K562 (cell line): ENCODE data around the gene NEFH. TPM values are rescaled to one million over a fixed set of nuclear protein-coding genes. Genes with fewer than 3 reads are reported as not detected.

Experiments used
- BRD4 ChIP-seq: fragments of 200-600 bp; sonication (generic); IDR thresholded peaks from 2 replicates; pipeline ENCODE4 v1.6.1; 2017; ENCODE audit warnings: inconsistent platforms
- ETV1 ChIP-seq: fragments of 450-650 bp; conservative IDR thresholded peaks from 2 replicates; pipeline ENCODE4 v1.6.1; 2016; ENCODE audit warnings: missing genetic modification characterization, control low read depth, low read depth, missing compliant biosample characterization
- FUS ChIP-seq: fragments of 200-400 bp; formaldehyde crosslinking; optimal IDR thresholded peaks from 2 replicates; pipeline ENCODE3; 2017; ENCODE audit warnings: low read depth, low read length
- GATAD2B ChIP-seq: fragments of 450-650 bp; IDR thresholded peaks from 2 replicates; pipeline ENCODE4 v1.6.1; 2017; ENCODE audit warnings: mild to moderate bottlenecking, borderline replicate concordance
- NBN ChIP-seq: fragments of 450-650 bp; IDR thresholded peaks from 2 replicates; pipeline ENCODE4 v1.6.1; 2016; ENCODE audit warnings: low read depth, mild to moderate bottlenecking
- PHB ChIP-seq: fragments of 250-450 bp; sonication (Bioruptor Pico); IDR thresholded peaks from 2 replicates; pipeline ENCODE4 v1.5.0; 2021
- PHF20 ChIP-seq: fragments of 450-650 bp; IDR thresholded peaks from 2 replicates; pipeline ENCODE4 v1.6.1; 2018; ENCODE audit not compliant: partially characterized antibody
- PML ChIP-seq: IDR thresholded peaks from 2 replicates; pipeline ENCODE4 v1.6.1; 2012; ENCODE audit warnings: low read length, inconsistent platforms
- SIX5 ChIP-seq, 2 experiments: IDR thresholded peaks; 2 replicates each; pipeline ENCODE4 v1.6.1; 2011; ENCODE audit warnings: low read length in 2 of 2, borderline replicate concordance in 1 of 2, low read depth in 1 of 2, mild to moderate bottlenecking in 1 of 2, moderate library complexity in 1 of 2; ENCODE audit not compliant: insufficient read depth in 1 of 2
- TARDBP ChIP-seq: fragments of 450-650 bp; IDR thresholded peaks from 2 replicates; pipeline ENCODE4 v1.6.1; 2016
- TOE1 ChIP-seq, 2 experiments: fragments of 450-650 bp in 1 of 2; sonication (generic) in 1 of 2; formaldehyde crosslinking in 1 of 2; IDR thresholded peaks; 2 replicates each; pipeline versions ENCODE4 v1.7.1 to v1.8.0; 2016 to 2022; ENCODE audit warnings: borderline replicate concordance in 2 of 2, mild to moderate bottlenecking in 2 of 2, antibody characterized with exemption in 1 of 2, inconsistent platforms in 1 of 2, low read depth in 1 of 2, missing genetic modification reagents in 1 of 2, moderate library complexity in 1 of 2
- XRCC3 ChIP-seq: fragments of 450-650 bp; IDR thresholded peaks from 2 replicates; pipeline ENCODE4 v1.6.1; 2017; ENCODE audit warnings: mild to moderate bottlenecking, moderate library complexity
- XRCC4 ChIP-seq: IDR thresholded peaks from one replicate; pipeline ENCODE4 v1.6.1; 2011; ENCODE audit not compliant: insufficient read depth, insufficient read length; ENCODE audit errors: extremely low read depth
- ZNF354B ChIP-seq: fragments of 250-450 bp; sonication (Bioruptor Pico); IDR thresholded peaks from 2 replicates; pipeline ENCODE4 v1.4.0; 2020
- ZNF408 ChIP-seq: fragments of 250-450 bp; sonication (Bioruptor Pico); IDR thresholded peaks from 2 replicates; pipeline ENCODE4 v1.4.0; 2020; ENCODE audit warnings: low read depth, mild to moderate bottlenecking, moderate library complexity
- ZNF551 ChIP-seq: fragments of 250-450 bp; sonication (Bioruptor Pico); IDR thresholded peaks from 2 replicates; pipeline ENCODE4 v1.5.0; 2021; ENCODE audit warnings: mild to moderate bottlenecking, moderate library complexity
- polyA plus RNA-seq, 8 experiments: library from polyadenylated mRNA; depleted of rRNA in 4 of 8; stranded (reverse) in 5 of 8; unstranded in 3 of 8; fragments of >200 nt; fragmentation: Nextera tagmentation in 2 of 8; fragmentation: Illumina TruSeq in 1 of 8; extraction: Ambion mirVana in 2 of 8; extraction: Trizol in 1 of 8; gene quantifications; 2 replicates each; pipeline versions ENCODE4 v1.2.1 to v1.2.3, GENCODE V29; 2011 to 2014; ENCODE audit warnings: inconsistent platforms in 1 of 8, missing spikeins in 1 of 8
- total RNA-seq, 7 experiments: library from RNA; depleted of rRNA in 6 of 7; stranded (reverse); fragments of >200 nt in 6 of 7; fragmentation: Illumina TruSeq in 2 of 7; extraction: Trizol in 2 of 7; gene quantifications; 2 replicates each; pipeline versions ENCODE4 v1.2.1 to v1.2.3, GENCODE V29; 2011 to 2021; ENCODE audit warnings: low replicate concordance in 1 of 7
- TF ChIP-seq, protein P1 (sequence below): IDR thresholded peaks from 2 replicates; pipeline ENCODE4 v1.6.1; 2012; ENCODE audit warnings: low read depth, low read length, improper control_type of control experiment, borderline replicate concordance
- TF ChIP-seq, protein P2 (sequence below): fragments of 250-450 bp; sonication (Bioruptor Pico); IDR thresholded peaks from 2 replicates; pipeline ENCODE4 v1.4.0; 2020

The NEFH gene
- total and polyA plus RNA-seq, 9 of the 15 experiments (the other 6 are each of a cell fraction or from before 2014, with no cell fraction given), result 2.3 to 26.9 (median 10.8) TPM

DNA sequence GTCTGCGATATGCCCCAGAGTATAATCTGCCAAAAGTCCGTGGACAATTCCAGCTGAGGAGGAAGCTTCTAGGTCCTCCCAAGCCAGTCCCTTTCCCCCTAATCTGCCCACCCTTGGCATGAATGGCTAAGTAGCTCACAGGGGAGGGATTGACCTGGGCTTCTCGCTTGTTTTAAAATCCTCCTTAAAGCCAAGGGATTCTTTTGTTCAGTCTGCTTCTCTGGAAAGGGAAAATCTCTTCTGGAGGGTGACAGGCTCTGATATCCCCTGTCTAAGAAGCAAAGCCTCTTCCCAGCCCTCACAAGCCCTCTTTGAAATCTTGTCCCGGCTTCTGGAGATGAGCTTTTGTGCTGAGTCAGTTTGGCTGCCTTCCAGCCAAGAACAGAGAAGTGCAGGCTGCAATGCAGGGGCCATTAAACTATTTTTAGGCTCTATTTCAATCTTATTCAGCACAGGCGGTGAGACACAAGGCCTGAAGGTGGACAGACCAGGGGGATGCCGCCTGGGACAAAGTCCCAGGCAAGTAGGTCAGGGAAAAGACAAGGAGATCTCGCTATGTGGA, 23.9 kb downstream of the NEFH start (continued):
- TF ChIP-seq, protein P1, sequence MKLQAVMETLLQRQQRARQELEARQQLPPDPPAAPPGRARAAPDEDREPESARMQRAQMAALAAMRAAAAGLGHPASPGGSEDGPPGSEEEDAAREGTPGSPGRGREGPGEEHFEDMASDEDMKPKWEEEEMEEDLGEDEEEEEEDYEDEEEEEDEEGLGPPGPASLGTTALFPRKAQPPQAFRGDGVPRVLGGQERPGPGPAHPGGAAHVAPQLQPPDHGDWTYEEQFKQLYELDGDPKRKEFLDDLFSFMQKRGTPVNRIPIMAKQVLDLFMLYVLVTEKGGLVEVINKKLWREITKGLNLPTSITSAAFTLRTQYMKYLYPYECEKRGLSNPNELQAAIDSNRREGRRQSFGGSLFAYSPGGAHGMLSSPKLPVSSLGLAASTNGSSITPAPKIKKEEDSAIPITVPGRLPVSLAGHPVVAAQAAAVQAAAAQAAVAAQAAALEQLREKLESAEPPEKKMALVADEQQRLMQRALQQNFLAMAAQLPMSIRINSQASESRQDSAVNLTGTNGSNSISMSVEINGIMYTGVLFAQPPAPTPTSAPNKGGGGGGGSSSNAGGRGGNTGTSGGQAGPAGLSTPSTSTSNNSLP, result no peak
- TF ChIP-seq FUS (no peak), GATAD2B (no peak), PHF20 (no peak), ETV1 (no peak), BRD4 (no peak), ZNF354B (no peak), TARDBP (no peak), ZNF551 (CRISPR knock-in tag) (no peak), XRCC4 (no peak), TOE1 (IDR thresholded peaks at IDR 0.05; ENCODE audit: borderline replicate concordance) (no peak), TOE1 (CRISPR knock-in tag; IDR thresholded peaks at IDR 0.05; ENCODE audit: borderline replicate concordance, low read depth) (no peak), PML (no peak), PHB (CRISPR knock-in tag) (no peak), ZNF408 (CRISPR knock-in tag) (no peak), NBN (no peak), SIX5 (IDR thresholded peaks at IDR 0.05; ENCODE audit: borderline replicate concordance in 1 of 2, insufficient read depth in 1 of 2, low read depth in 1 of 2, low read length in 2 of 2) (no peak), XRCC3 (no peak)
- TF ChIP-seq, protein P2, sequence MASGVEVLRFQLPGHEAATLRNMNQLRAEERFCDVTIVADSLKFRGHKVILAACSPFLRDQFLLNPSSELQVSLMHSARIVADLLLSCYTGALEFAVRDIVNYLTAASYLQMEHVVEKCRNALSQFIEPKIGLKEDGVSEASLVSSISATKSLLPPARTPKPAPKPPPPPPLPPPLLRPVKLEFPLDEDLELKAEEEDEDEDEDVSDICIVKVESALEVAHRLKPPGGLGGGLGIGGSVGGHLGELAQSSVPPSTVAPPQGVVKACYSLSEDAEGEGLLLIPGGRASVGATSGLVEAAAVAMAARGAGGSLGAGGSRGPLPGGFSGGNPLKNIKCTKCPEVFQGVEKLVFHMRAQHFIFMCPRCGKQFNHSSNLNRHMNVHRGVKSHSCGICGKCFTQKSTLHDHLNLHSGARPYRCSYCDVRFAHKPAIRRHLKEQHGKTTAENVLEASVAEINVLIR, result no peak
